CD4-positive, CD25-positive, alpha-beta regulatory T cell (primary cell): ENCODE data around the gene FASTKD1. TPM values are rescaled to one million over a fixed set of nuclear protein-coding genes. Genes with fewer than 3 reads are reported as not detected.
"Not testable (repeated sequence)": the region's sequence is repeated elsewhere in the genome, so short reads cannot be mapped to it uniquely, and the experiment has no call there.

ENCODE experiments used
- ATAC-seq, 2 donors: fragments of 150-1000 bp; cut with Tn5 transposase; one replicate each; pipeline ENCODE4 v1.10.0; 2021; ENCODE audit warnings: low read depth in 2 of 2, moderate number of reproducible peaks in 2 of 2, moderate library complexity in 1 of 2
- DNase-seq, 3 donors: peaks; one replicate each; pipeline versions ENCODE4 v3.0.0 to v3.0.0-alpha.2; 2012 to 2022; ENCODE audit warnings: mixed read lengths in 1 of 3
- H3K27ac ChIP-seq: one replicate; pipeline ENCODE4 v1.7.0; 2013; ENCODE audit warnings: mild to moderate bottlenecking, low read length; ENCODE audit not compliant: insufficient read depth, poor library complexity, severe bottlenecking
- H3K27me3 ChIP-seq: one replicate; pipeline ENCODE4 v1.7.0; 2013; ENCODE audit warnings: low read length; ENCODE audit not compliant: control insufficient read depth, insufficient read depth
- H3K36me3 ChIP-seq: one replicate; pipeline ENCODE4 v1.7.0; 2013; ENCODE audit warnings: mild to moderate bottlenecking, low read length, moderate library complexity; ENCODE audit not compliant: control insufficient read depth, insufficient read depth
- H3K4me1 ChIP-seq: 2 replicates; pipeline ENCODE4 v1.7.0; 2013; ENCODE audit warnings: mild to moderate bottlenecking, low read length; ENCODE audit not compliant: insufficient read depth, control insufficient read depth, poor library complexity, severe bottlenecking
- H3K4me3 ChIP-seq: one replicate; pipeline ENCODE4 v1.7.0; 2013; ENCODE audit warnings: low read depth, mild to moderate bottlenecking, low read length, moderate library complexity
- H3K9me3 ChIP-seq, 2 experiments: 1 replicate in 1 of 2; 2 replicates in 1 of 2; pipeline ENCODE4 v1.7.0; 2013; ENCODE audit warnings: low read length in 2 of 2, mild to moderate bottlenecking in 1 of 2, moderate library complexity in 1 of 2; ENCODE audit not compliant: control insufficient read depth in 2 of 2
- H3K27ac Mint-ChIP-seq, 3 donors: one replicate each; pipeline ENCODE4 v1.8.0; 2020 to 2022; ENCODE audit warnings: mild to moderate bottlenecking in 3 of 3, mixed read lengths in 3 of 3, moderate library complexity in 2 of 3
- H3K27me3 Mint-ChIP-seq: one replicate; pipeline ENCODE4 v1.8.0; 2022; ENCODE audit warnings: mild to moderate bottlenecking, mixed read lengths
- H3K36me3 Mint-ChIP-seq: one replicate; pipeline ENCODE4 v1.8.0; 2020; ENCODE audit warnings: mixed read lengths
- H3K4me1 Mint-ChIP-seq, 4 donors: one replicate each; pipeline ENCODE4 v1.8.0; 2020 to 2022; ENCODE audit warnings: mixed read lengths in 4 of 4, mild to moderate bottlenecking in 1 of 4
- H3K4me3 Mint-ChIP-seq, 4 donors: one replicate each; pipeline ENCODE4 v1.8.0; 2020 to 2022; ENCODE audit warnings: mild to moderate bottlenecking in 4 of 4, mixed read lengths in 4 of 4, moderate library complexity in 3 of 4
- H3K9me3 Mint-ChIP-seq, 7 donors: one replicate each; pipeline ENCODE4 v1.8.0; 2020 to 2022; ENCODE audit warnings: mixed read lengths in 7 of 7, mild to moderate bottlenecking in 3 of 7, moderate library complexity in 2 of 7
- polyA plus RNA-seq, 4 donors: library from polyadenylated mRNA; unstranded; fragments of 300-500 nt; fragmentation: Illumina TruSeq; gene quantifications; one replicate each; pipeline ENCODE4 v1.2.3, GENCODE V29; 2021
- total RNA-seq: library from RNA; stranded (reverse); gene quantifications from one replicate; pipeline ENCODE4 v1.2.3, GENCODE V29; 2022

FASTKD1 gene
- total and polyA plus RNA-seq, 5 donors from 2014 or later = 7.3 to 23.2 (median 15.8) TPM

GRCh38 chr2:169514758-169515157 is 58.9 kb downstream of the FASTKD1 start:
- not testable (repeated sequence) for H3K27me3 ChIP-seq, H3K27ac Mint-ChIP-seq, H3K4me1 ChIP-seq, H3K4me3 Mint-ChIP-seq, DNase-seq, ATAC-seq, H3K27ac ChIP-seq, H3K9me3 ChIP-seq, H3K36me3 Mint-ChIP-seq, H3K4me1 Mint-ChIP-seq, H3K9me3 Mint-ChIP-seq, H3K4me3 ChIP-seq, H3K36me3 ChIP-seq
- H3K27me3 Mint-ChIP-seq = peaks cover 13% of the 10 kb centered on the region

- Histone ChIP-seq H3K4me1 (no peaks in the 10 kb centered on the region), H3K27ac (no peak overlapping the region), H3K36me3 (no peaks in the 10 kb centered on the region), H3K27me3 (no peaks in the 10 kb centered on the region), H3K9me3 (no peaks in the 10 kb centered on the region), H3K4me3 (no peak overlapping the region)
- Mint-ChIP-seq H3K4me3 (no peak overlapping the region), H3K9me3 (no peaks in the 10 kb centered on the region), H3K27me3 (peaks cover 13% of the 10 kb centered on the region), H3K36me3 (peaks cover 4% of the 10 kb centered on the region), H3K4me1 (no peaks in the 10 kb centered on the region), H3K27ac (no peak overlapping the region)
- ATAC-seq = no peak
- no peak for DNase-seq
Observed at GRCh38 chr2:169513926-169514325, 59.7 kb downstream of the FASTKD1 start.

DNA sequence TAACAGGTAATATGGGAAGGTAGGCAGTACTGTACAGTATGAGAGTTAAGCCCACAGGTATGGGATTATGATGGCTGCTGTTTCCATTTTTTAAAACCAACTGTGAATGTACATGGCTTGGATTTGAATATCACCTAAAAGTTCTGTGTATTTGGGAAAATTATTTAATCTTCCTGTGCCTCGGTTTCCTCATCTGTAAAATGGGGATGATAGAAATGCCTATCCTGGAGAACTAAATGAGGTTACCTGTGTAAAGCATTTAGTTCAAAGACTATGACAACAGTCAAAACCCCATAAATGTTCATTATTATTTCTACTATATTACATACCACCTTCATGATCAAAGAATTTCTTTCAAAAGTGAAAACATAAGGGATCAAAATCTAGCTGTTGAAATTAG is 60.6 kb downstream of the FASTKD1 start:
- H3K4me3 Mint-ChIP-seq = no peak overlapping the region
- ATAC-seq (no peak), DNase-seq (no peak)
- Histone ChIP-seq H3K9me3 (no peaks in the 10 kb centered on the region), H3K4me1 (no peaks in the 10 kb centered on the region), H3K27me3 (no peaks in the 10 kb centered on the region), H3K36me3 (no peaks in the 10 kb centered on the region), H3K27ac (no peak overlapping the region), H3K4me3 (no peak overlapping the region)
- H3K36me3 Mint-ChIP-seq = peaks cover 4% of the 10 kb centered on the region
- peaks cover 11% of the 10 kb centered on the region for H3K27me3 Mint-ChIP-seq
- no peaks in the 10 kb centered on the region for H3K4me1 Mint-ChIP-seq
- no peaks in the 10 kb centered on the region for H3K9me3 Mint-ChIP-seq
- H3K27ac Mint-ChIP-seq = no peak overlapping the region

- Mint-ChIP-seq H3K4me1 (no peaks in the 10 kb centered on the region), H3K4me3 (no peak overlapping the region), H3K9me3 (no peaks in the 10 kb centered on the region), H3K36me3 (peaks cover 4% of the 10 kb centered on the region), H3K27ac (no peak overlapping the region), H3K27me3 (peaks cover 8% of the 10 kb centered on the region)
- Histone ChIP-seq H3K4me3 (no peak overlapping the region), H3K27me3 (no peaks in the 10 kb centered on the region), H3K36me3 (no peaks in the 10 kb centered on the region), H3K9me3 (no peaks in the 10 kb centered on the region), H3K4me1 (no peaks in the 10 kb centered on the region), H3K27ac (no peak overlapping the region)
- DNase-seq = no peak
- no peak for ATAC-seq
Observed at GRCh38 chr2:169512525-169512924, 61.1 kb downstream of the FASTKD1 start.

- Histone ChIP-seq H3K4me3 (no peak overlapping the region), H3K27ac (no peak overlapping the region), H3K4me1 (no peaks in the 10 kb centered on the region), H3K9me3 (no peaks in the 10 kb centered on the region), H3K27me3 (no peaks in the 10 kb centered on the region), H3K36me3 (no peaks in the 10 kb centered on the region)
- Mint-ChIP-seq H3K36me3 (peaks cover 4% of the 10 kb centered on the region), H3K4me3 (no peak overlapping the region), H3K4me1 (no peaks in the 10 kb centered on the region), H3K9me3 (no peaks in the 10 kb centered on the region), H3K27ac (no peak overlapping the region), H3K27me3 (peaks cover 8% of the 10 kb centered on the region)
- ATAC-seq = no peak
- no peak for DNase-seq
Observed at GRCh38 chr2:169511818-169512217, 61.8 kb downstream of the FASTKD1 start.

- peaks cover under 1% of the 10 kb centered on the region for H3K27me3 Mint-ChIP-seq
- no peak for ATAC-seq
- H3K36me3 ChIP-seq = no peaks in the 10 kb centered on the region
Observed at GRCh38 chr2:169510496-169510895, 63.2 kb downstream of the FASTKD1 start.

DNA sequence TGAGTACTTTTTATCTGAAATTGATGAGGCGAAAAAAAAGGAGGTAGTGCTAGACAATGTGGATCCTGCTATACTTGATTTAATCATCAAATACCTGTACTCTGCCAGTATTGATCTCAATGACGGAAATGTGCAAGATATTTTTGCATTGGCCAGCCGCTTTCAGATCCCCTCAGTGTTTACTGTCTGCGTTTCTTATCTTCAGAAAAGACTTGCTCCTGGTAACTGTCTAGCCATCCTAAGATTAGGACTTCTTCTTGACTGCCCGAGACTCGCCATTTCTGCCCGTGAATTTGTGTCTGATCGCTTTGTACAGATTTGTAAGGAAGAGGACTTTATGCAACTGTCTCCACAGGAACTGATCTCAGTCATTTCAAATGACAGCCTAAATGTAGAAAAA is 63.7 kb downstream of the FASTKD1 start:
- ATAC-seq (no peak), DNase-seq (no peak)
- Mint-ChIP-seq H3K27me3 (no peaks in the 10 kb centered on the region), H3K4me3 (no peak overlapping the region), H3K4me1 (no peaks in the 10 kb centered on the region), H3K27ac (no peak overlapping the region), H3K9me3 (no peaks in the 10 kb centered on the region), H3K36me3 (peaks cover 4% of the 10 kb centered on the region)
- Histone ChIP-seq H3K9me3 (no peaks in the 10 kb centered on the region), H3K27ac (no peak overlapping the region), H3K4me1 (no peaks in the 10 kb centered on the region), H3K4me3 (no peak overlapping the region), H3K27me3 (no peaks in the 10 kb centered on the region), H3K36me3 (no peaks in the 10 kb centered on the region)

More at GRCh38 chr2:169510496-169510895, 63.2 kb downstream of the FASTKD1 start:
- H3K36me3 Mint-ChIP-seq = peaks cover 4% of the 10 kb centered on the region
- H3K4me3 Mint-ChIP-seq = no peak overlapping the region
- DNase-seq = no peak
- no peak overlapping the region for H3K27ac ChIP-seq
- H3K4me3 ChIP-seq = no peak overlapping the region
- no peaks in the 10 kb centered on the region for H3K4me1 Mint-ChIP-seq
- H3K27me3 ChIP-seq = no peaks in the 10 kb centered on the region
- H3K27ac Mint-ChIP-seq = no peak overlapping the region
- no peaks in the 10 kb centered on the region for H3K9me3 ChIP-seq
- no peaks in the 10 kb centered on the region for H3K4me1 ChIP-seq
- H3K9me3 Mint-ChIP-seq = no peaks in the 10 kb centered on the region

DNA sequence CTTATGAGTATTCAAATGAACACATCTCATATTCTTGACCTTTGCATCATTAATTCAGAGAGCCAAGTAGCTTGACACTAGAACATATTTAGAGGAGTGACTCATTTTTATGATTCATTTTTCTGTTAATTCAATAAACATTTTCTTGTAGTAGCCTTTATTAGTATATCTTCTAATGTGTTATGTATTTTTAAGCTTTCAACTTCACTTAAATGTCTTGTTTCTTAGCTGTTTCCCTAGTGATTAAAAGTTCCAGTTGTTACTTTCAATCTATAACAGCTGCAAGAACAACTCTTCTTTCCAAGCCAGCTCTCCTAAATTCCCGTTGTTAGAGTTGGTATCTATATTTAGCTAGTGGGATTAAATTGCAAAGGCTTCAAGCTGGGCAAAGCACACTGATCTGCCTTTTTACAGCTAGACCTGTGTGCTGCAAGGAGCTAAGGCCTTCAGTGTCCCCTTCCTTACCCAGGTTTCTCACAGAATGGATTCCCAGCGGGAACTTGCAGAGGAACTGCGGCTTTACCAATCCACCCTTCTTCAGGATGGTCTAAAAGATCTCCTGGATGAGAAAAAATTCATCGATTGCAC is 64.3 kb downstream of the FASTKD1 start, which contains the start of gene KLHL41:
TSS of gene KLHL41 (plus strand) at position 405 of the 588 bp plus-strand sequence. CDS start at position 482, 77 bp downstream.
- Histone ChIP-seq H3K9me3 (no peaks in the 10 kb centered on the region), H3K4me1 (no peaks in the 10 kb centered on the region), H3K27me3 (no peaks in the 10 kb centered on the region), H3K36me3 (no peaks in the 10 kb centered on the region), H3K27ac (no peak within 1 kb of the TSS), H3K4me3 (no peak within 1 kb of the TSS)
- Mint-ChIP-seq H3K27ac (no peak within 1 kb of the TSS), H3K4me3 (no peak within 1 kb of the TSS), H3K9me3 (no peaks in the 10 kb centered on the region), H3K27me3 (no peaks in the 10 kb centered on the region), H3K36me3 (peaks cover 4% of the 10 kb centered on the region), H3K4me1 (no peaks in the 10 kb centered on the region)
- DNase-seq (no peak), ATAC-seq (no peak)
